HS-5 (cell line): Measurements from ENCODE around the gene PLAGL2.

Experiments used
- DNase-seq: peaks from one replicate; pipeline ENCODE4 v3.0.0-alpha.2; 2012; ENCODE audit warnings: low read depth

Gene PLAGL2

DNA sequence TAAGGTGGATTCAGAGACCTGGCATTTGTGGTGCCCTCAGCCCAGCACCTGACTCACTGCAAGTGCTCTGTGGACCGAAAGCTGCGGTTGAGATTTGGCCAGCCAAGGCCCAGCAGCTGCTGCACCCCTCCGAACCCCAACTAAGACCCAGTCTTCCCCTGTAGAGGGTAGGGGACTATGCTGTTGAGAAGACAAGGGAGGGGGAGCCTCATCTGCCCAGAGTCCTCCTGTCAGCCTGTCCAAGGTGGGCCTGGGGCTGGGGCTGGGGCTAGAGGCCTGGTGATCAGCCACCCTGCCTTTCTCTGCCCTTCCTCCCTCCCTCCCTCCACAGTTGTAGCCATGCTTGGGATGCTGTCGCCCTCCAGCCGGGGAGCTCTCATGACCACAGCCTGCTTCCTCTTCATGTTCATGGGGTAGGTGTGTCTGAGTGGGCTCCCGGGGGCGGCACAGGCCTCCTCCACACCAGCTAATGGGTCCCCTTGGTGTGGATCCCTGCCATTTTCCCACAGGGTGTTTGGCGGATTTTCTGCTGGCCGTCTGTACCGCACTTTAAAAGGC lies 57.2 kb downstream of the PLAGL2 start:
- DNase-seq: no peak

DNA sequence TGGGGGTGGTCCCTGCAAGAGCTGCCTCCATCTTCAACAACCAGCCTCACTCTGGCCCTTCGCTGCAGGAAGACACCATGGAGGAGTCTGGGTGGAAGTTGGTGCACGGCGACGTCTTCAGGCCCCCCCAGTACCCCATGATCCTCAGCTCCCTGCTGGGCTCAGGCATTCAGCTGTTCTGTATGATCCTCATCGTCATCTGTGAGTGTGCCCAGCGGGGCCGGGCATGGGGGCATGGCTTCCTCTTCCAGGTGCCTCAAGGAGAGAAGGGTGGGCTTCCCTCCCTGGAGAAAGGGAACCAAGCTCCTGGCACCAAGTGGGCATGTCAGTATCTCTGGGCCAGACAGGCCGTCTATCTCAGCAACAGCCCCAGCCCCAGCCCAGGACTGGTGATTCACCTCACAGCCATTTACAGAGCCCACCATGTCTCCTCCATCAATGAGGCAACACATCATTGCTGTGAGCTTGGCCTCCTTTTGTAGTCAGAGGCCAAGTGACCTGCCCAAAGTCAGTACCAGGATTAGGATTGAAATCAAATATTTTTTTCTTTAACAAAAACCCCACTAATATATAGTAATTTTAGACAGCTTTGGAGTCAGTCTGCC lies 57.9 kb downstream of the PLAGL2 start:
- DNase-seq: no peak

DNA sequence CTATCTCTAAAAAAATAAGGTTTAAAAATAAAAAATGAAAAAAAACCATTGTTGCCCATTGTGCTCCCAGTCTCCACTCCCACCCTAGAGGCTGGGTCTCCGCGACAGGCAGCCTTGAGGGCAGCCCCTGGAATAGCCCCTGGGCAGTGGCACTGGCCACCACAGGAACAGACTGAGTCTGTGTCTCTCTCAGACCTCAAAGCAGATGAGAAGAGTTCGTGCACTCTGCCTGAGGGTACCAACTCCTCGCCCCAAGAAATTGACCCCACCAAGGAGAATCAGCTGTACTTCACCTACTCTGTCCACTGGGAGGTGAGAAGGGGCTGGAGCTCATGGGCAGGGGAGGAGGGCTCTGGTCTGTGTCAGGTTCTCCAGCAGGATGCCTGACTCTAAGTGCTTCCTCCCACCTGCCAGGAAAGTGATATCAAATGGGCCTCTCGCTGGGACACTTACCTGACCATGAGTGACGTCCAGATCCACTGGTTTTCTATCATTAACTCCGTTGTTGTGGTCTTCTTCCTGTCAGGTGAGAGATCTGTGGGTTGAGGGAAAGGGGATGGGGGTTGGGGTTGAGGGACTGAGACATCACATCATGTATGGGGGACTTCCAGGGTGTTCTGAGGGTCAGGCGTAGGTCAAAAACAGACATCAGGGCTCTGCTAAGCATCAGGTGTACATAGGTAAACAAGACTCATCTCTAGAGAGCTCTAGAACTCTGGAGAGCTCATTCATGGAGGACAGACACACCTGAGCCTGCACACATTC lies 62.5 kb downstream of the PLAGL2 start:
- DNase-seq: no peak

DNA sequence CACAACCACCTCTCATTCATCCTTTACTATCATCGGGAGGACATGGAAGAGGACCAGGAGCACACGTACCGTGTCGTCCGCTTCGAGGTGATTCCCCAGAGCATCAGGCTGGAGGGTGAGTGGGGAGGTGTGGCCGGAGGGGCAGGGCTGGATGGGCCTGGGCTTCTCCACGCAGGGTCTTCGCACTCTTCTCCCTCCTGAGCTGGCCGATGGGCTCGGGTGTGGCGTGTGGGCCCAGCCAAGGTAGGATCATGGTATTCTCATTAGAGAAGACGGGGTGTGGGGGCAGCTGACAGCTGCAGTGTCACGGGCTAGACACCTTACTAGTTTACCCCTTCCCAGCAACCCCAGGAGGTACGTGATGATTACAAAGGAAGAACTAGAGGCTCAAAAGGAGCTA lies 64.6 kb downstream of the PLAGL2 start:
- no peak for DNase-seq
